ENCODE data around the gene DDC.

- TF ChIP-seq, protein P1, sequence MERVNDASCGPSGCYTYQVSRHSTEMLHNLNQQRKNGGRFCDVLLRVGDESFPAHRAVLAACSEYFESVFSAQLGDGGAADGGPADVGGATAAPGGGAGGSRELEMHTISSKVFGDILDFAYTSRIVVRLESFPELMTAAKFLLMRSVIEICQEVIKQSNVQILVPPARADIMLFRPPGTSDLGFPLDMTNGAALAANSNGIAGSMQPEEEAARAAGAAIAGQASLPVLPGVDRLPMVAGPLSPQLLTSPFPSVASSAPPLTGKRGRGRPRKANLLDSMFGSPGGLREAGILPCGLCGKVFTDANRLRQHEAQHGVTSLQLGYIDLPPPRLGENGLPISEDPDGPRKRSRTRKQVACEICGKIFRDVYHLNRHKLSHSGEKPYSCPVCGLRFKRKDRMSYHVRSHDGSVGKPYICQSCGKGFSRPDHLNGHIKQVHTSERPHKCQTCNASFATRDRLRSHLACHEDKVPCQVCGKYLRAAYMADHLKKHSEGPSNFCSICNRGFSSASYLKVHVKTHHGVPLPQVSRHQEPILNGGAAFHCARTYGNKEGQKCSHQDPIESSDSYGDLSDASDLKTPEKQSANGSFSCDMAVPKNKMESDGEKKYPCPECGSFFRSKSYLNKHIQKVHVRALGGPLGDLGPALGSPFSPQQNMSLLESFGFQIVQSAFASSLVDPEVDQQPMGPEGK (CRISPR knock-in tag; IDR thresholded peaks at IDR 0.05; ENCODE audit: borderline replicate concordance), result no peak
- TF ChIP-seq ZFP3 (CRISPR knock-in tag; IDR thresholded peaks at IDR 0.05) (no peak), ESRRG (CRISPR knock-in tag; IDR thresholded peaks at IDR 0.05) (no peak), ZNF8 (CRISPR knock-in tag; IDR thresholded peaks at IDR 0.05) (no peak), ARNTL (CRISPR knock-in tag; IDR thresholded peaks at IDR 0.05; ENCODE audit: borderline replicate concordance, low read depth) (no peak)
These were observed 772 bp upstream of the DDC start for GRCh38 chr7:50565977-50566376.
